Epithelial cell of prostate (primary cell): ENCODE data around the gene DYRK1A.
"Not testable (repeated sequence)": the region's sequence is repeated elsewhere in the genome, so short reads cannot be mapped to it uniquely, and the experiment has no call there.

ENCODE experiments used
- DNase-seq: peaks from one replicate; pipeline ENCODE4 v3.0.0-alpha.2; 2011; ENCODE audit warnings: low read depth, low spot score
- H3K27ac ChIP-seq: fragments of 450-650 bp; 2 replicates; pipeline ENCODE4 v1.5.1; 2017; ENCODE audit warnings: mild to moderate bottlenecking

Gene DYRK1A

GRCh38 chr21:37516998-37517397, 150.4 kb downstream of the DYRK1A start:
- no peak for DNase-seq
- H3K27ac ChIP-seq: no peak overlapping the region

GRCh38 chr21:37520801-37521200, 154.2 kb downstream of the DYRK1A start:
- DNase-seq: no peak

GRCh38 chr21:37521658-37522057, 155.1 kb downstream of the DYRK1A start:
- no peak for DNase-seq
- H3K27ac ChIP-seq: no peak overlapping the region

More at GRCh38 chr21:37520801-37521200, 154.2 kb downstream of the DYRK1A start:
- no peak overlapping the region for H3K27ac ChIP-seq

- DNase-seq: no peak
- no peak overlapping the region for H3K27ac ChIP-seq
Measured at GRCh38 chr21:37522641-37523295, 156.2 kb downstream of the DYRK1A start.

DNA sequence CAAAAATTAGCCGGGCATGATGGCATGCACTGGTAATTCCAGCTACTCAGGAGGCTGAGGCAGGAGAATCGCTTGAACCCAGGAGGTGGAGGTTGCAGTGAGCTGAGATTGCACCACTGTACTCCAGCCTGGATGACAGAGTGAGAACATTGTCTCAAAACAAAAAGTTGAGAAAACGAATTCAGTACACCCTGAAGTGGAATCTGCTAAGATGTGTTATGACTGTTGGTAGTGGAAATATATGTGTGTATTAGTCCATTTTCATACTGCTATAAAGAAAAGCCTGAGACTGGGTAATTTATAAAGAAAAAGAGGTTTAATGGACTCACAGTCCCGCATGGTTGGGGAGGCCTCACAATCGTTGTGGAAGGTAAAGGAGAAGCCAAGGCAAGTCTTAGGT, 158.4 kb downstream of the DYRK1A start:
- not testable (repeated sequence) for DNase-seq, H3K27ac ChIP-seq

DNA sequence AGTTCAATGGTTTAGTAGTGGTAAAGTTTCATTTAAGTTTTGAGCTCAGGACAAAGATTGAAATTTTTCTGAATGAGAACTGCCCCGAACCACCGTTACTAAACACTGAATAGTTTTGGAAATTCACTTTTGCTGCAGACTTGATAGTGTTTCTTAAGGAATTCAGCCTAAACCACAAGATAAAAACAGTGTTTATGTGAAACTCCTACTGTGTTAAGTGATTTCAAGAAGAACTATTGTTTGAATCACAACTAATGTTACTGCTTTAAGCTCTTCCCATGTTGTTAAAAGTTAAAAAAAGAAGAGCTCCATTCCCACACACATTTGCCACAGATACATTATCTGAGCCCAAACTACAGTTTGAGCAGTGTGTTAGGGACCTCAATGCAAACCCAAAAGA, 159.2 kb downstream of the DYRK1A start:
- H3K27ac ChIP-seq: no peak overlapping the region
- no peak for DNase-seq

GRCh38 chr21:37527103-37527502, 160.5 kb downstream of the DYRK1A start:
- no peak for DNase-seq
- no peak overlapping the region for H3K27ac ChIP-seq

DNA sequence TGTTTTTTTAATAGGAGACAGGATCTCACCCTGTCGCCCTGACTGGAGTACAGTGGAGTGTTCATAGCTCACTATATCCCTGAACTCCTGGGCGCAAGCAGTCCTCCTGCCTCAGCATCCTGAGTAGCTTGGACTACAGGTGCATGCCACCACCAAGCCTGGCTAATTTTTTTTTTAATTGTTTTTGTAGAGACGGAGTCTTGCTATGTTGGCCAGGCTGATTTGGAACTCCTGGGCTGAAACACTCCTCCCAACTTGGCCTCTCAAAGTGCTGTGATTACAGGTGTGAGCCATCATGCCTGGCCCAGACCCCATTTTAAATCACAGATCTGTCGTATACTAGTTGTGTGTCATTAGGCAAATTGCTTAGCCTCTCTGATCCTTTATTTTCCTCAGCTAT, 161.1 kb downstream of the DYRK1A start:
- no peak overlapping the region for H3K27ac ChIP-seq
- DNase-seq: no peak

DNA sequence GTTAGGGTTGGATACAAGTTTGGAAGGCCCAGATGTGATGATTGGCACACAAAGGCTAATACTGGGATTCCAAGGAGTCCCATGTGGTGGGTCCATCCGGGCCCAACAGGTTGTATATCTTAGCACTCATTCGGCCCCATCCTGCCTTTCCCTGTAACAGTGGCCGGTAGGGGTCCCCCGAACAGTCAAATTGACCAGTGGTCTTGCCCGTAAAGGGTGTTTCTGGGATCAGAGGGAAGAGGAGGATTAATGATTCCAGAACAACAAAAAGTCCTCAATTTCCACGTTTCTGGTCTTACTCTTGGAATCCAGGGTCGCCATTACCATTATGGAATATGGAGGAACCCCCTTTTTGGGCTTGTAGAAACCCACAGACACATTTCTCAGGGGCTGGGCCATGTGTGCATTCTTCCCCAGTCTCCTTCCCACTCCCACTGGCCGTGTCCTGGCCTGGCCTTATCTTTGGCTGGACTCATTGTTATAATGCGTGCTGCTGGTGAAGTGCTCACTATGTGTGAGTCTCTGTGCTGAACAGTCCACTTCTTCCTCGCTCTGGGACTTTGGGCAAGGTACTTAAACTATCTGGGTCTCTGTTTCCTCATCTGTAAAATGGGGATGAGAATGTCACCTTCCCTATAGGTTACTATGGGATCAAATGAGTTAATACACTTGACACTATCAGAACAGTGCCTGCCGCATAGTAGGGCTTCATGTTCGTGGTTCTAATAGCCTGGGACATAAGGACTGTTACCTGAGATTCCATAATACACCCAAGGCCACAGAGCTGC, 161.8 kb downstream of the DYRK1A start:
- no peak overlapping the region for H3K27ac ChIP-seq
- no peak for DNase-seq

- no peak overlapping the region for H3K27ac ChIP-seq
- no peak for DNase-seq
Measured at GRCh38 chr21:37529649-37530048, 163.1 kb downstream of the DYRK1A start.

- DNase-seq: no peak
Measured at GRCh38 chr21:37530901-37531351, 164.4 kb downstream of the DYRK1A start.

GRCh38 chr21:37531431-37531932, 164.9 kb downstream of the DYRK1A start:
- no peak overlapping the region for H3K27ac ChIP-seq
- no peak for DNase-seq

More at GRCh38 chr21:37530901-37531351, 164.4 kb downstream of the DYRK1A start:
- no peak overlapping the region for H3K27ac ChIP-seq

- peak; percentile 90 for DNase-seq
- no peak overlapping the region for H3K27ac ChIP-seq
Measured at GRCh38 chr21:37532868-37533780, 166.6 kb downstream of the DYRK1A start.

- DNase-seq: no peak
- no peak overlapping the region for H3K27ac ChIP-seq
Measured at GRCh38 chr21:37534431-37534830, 167.9 kb downstream of the DYRK1A start.

DNA sequence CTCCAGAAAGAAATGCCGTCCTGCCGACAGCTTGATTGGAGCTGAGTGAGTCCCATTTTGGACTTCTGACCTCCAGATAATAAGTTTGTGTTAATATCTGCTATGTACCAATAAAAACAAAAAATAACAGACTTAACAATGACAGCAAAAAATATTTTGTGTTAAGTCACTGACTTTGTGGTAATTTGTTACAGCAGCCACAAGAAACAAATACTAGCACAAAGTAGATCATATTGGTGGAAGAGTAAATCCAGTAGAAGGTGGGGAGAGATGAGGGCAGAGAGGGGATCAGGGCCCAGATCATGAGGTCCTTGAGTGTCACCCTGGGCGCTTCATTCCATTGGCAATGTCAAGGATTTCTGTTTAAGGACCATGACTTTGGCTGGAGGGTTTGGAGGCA, 168.6 kb downstream of the DYRK1A start:
- H3K27ac ChIP-seq: no peak overlapping the region
- DNase-seq: no peak

DNA sequence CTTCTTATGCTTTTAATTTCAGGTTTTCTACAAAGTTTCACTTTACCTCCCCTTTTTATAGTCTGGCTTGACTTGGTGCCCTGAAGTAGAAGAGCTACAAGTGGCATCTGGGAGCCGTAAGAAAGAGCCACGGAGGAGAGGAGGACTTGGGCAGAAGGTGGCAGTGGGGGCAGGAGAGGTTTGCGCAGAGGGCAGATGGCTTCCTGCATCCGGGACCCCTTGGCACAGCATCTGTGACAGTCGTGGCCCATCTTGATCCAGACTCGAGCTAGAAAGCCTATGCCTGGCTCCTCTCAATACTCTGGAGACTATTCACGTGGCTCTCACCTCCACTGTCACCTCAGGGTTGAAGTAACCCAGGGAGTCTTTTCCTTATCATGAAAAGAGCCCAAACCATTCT, 169.1 kb downstream of the DYRK1A start:
- no peak overlapping the region for H3K27ac ChIP-seq
- no peak for DNase-seq

GRCh38 chr21:37536616-37537278, 170.2 kb downstream of the DYRK1A start:
- H3K27ac ChIP-seq: no peak overlapping the region
- no peak for DNase-seq

DNA sequence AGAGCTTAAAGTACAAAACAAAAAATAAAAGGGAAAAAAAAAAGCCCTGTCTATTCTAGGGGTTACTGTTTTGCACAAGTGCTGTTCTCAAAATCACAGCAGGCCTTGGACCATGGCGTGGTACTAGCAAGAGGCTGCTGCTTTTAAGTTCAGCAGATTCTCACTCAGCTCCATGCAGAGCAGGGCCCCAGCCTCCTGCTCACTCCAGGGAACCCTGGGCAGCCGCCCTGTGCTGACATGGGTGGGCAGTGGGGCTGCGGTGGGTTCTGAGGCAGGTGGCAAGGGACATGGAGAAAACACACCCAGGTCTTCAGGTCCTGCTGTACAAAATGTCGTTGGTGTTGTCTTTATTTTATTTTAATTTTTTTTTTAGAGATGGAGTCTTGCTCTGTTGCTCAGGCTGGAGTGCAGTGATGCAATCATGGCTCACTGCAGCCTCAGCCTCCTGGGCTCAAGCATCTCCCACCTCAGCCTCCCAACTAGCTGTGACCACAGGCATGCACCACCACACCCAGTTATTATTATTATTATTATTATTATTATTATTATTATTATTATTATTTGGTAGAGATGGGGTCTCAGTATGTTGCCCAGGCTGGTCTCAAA, 170.9 kb downstream of the DYRK1A start:
- no peak for DNase-seq
- H3K27ac ChIP-seq: no peak overlapping the region

GRCh38 chr21:37538971-37539590, 172.5 kb downstream of the DYRK1A start:
- DNase-seq: no peak
- H3K27ac ChIP-seq: no peak overlapping the region
